PC-9 (cell line): ENCODE measurements around the gene SPEG. TPM values are rescaled to one million over a fixed set of nuclear protein-coding genes. Genes with fewer than 3 reads are reported as not detected.

Source experiments
- BruUV-seq: library from RNA; stranded (reverse); fragments of 400-500 nt; replicated peaks from 2 replicates; lab custom pipeline; 2021; lab: Mats Ljungman, UMichigan
- CTCF ChIA-PET: fragments of 300-600 bp; sonication (Branson Sonifier 250); formaldehyde crosslinking; loops from one replicate; lab custom pipeline; 2022; ENCODE audit warnings: antibody characterized with exemption; lab: Charles Lee
- POLR2A ChIA-PET: fragments of 300-600 bp; sonication (Branson Sonifier 250); formaldehyde crosslinking; loops from one replicate; lab custom pipeline; 2022; ENCODE audit warnings: antibody characterized with exemption; ENCODE audit not compliant: unreplicated experiment; lab: Charles Lee
- DNase-seq, 2 experiments: peaks; one replicate each; pipeline versions ENCODE4 v3.0.0 to v3.0.0-alpha.2; 2015 to 2022; ENCODE audit warnings: mixed read lengths in 1 of 2
- H2AFZ ChIP-seq: fragments of 200-600 bp; sonication (generic); 2 replicates; pipeline ENCODE4 v1.8.1; 2017; ENCODE audit warnings: antibody characterized with exemption
- H3F3A ChIP-seq: fragments of 200-600 bp; sonication (generic); 2 replicates; pipeline ENCODE4 v1.8.1; 2017; ENCODE audit warnings: antibody characterized with exemption, mild to moderate bottlenecking, low read depth; ENCODE audit not compliant: insufficient read depth
- H3K27ac ChIP-seq: fragments of 200-600 bp; sonication (generic); 2 replicates; pipeline ENCODE4 v1.6.1; 2016; ENCODE audit warnings: mixed run types
- H3K27me3 ChIP-seq: fragments of 200-600 bp; sonication (generic); 2 replicates; pipeline ENCODE4 v1.6.1; 2016; ENCODE audit warnings: low read depth, mixed run types; ENCODE audit not compliant: insufficient read depth
- H3K36me3 ChIP-seq: fragments of 200-600 bp; sonication (generic); 2 replicates; pipeline ENCODE4 v1.6.1; 2016; ENCODE audit warnings: low read depth, mixed run types
- H3K4me1 ChIP-seq: fragments of 200-600 bp; sonication (generic); replicated peaks from 2 replicates; pipeline ENCODE4 v1.6.1; 2016; ENCODE audit warnings: mixed run types; ENCODE audit not compliant: insufficient read depth
- H3K4me2 ChIP-seq: fragments of 200-600 bp; sonication (generic); 2 replicates; pipeline ENCODE4 v1.6.1; 2017; ENCODE audit warnings: mixed run types
- H3K4me3 ChIP-seq: fragments of 200-600 bp; sonication (generic); 2 replicates; pipeline ENCODE4 v1.6.1; 2016; ENCODE audit warnings: mixed run types
- H3K79me2 ChIP-seq: fragments of 200-600 bp; sonication (generic); 2 replicates; pipeline ENCODE4 v1.6.1; 2017; ENCODE audit warnings: low read depth, mixed run types
- H3K9me2 ChIP-seq: fragments of 200-600 bp; sonication (generic); 2 replicates; pipeline ENCODE4 v1.8.1; 2017; ENCODE audit warnings: mild to moderate bottlenecking; ENCODE audit not compliant: insufficient read depth
- H3K9me3 ChIP-seq: fragments of 200-600 bp; sonication (generic); 2 replicates; pipeline ENCODE4 v1.8.1; 2016; ENCODE audit warnings: low read depth; ENCODE audit not compliant: insufficient read depth
- H4K20me1 ChIP-seq: fragments of 200-600 bp; sonication (generic); 2 replicates; pipeline ENCODE4 v1.8.1; 2017; ENCODE audit not compliant: insufficient read depth
- EZH2 ChIP-seq: fragments of 200-600 bp; sonication (generic); IDR thresholded peaks from 2 replicates; pipeline ENCODE4 v1.8.0; 2017; ENCODE audit warnings: antibody characterized with exemption, low read depth
- intact Hi-C: fragments of 100-400 bp; cut with micrococcal nuclease; formaldehyde crosslinking; loops from one replicate; pipeline ENCODE4 v1.10.0; 2022; ENCODE audit not compliant: unreplicated experiment
- total RNA-seq: library from RNA; stranded (reverse); gene quantifications from 2 replicates; pipeline ENCODE4 v1.2.3, GENCODE V29; 2021
- TF ChIP-seq, protein P1 (sequence below): fragments of 200-600 bp; sonication (generic); conservative IDR thresholded peaks from 2 replicates; pipeline ENCODE4 v1.6.1; 2017; ENCODE audit warnings: mixed run types, antibody characterized with exemption, mild to moderate bottlenecking, moderate library complexity

The SPEG gene
- total RNA-seq, 1 experiment from 2014 or later: 46.8 TPM

DNA sequence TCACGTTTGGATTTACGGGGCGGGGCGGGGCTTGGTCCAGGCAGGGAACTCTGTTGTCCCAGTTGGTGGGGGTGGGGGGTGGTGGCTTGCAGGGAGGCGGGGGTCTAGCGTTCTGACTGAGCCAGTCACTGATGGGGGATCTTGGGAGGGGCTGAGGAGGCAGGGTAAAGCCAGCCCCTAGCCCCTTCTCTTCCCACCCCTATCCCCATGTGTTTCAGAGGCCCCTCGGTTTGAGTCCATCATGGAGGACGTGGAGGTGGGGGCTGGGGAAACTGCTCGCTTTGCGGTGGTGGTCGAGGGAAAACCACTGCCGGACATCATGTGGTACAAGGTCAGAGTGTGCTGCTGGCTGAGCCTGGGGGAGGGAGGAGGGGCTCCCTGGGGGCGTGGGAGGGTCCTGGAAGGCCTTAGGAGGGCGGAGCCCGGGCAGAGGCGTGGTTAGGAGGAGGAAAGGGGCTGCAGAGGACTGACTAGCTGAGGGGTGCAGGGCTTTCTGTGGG, 42.1 kb downstream of the SPEG start:
- Histone ChIP-seq H3K9me2 (no peaks in the 10 kb centered on the region), H3K27me3 (no peaks in the 10 kb centered on the region), H3K9me3 (no peaks in the 10 kb centered on the region), H3K79me2 (no peaks in the 10 kb centered on the region), H3K36me3 (no peaks in the 10 kb centered on the region), H3K4me1 (no peaks in the 10 kb centered on the region), H3F3A (no peaks in the 10 kb centered on the region), H2AFZ (no peak overlapping the region), H3K4me2 (no peak overlapping the region), H3K4me3 (no peak overlapping the region), H3K27ac (no peak overlapping the region), H4K20me1 (no peaks in the 10 kb centered on the region)
- ChIA-PET CTCF (interaction anchor here (0.6 to 1.2 kb wide), 3 partner anchors 33 to 111 kb away, joined by 4 to 9 read pairs (median 8); no protein-coding TSS in a partner anchor), POLR2A (no interaction called here)
- no peak for TF ChIP-seq EZH2
- TF ChIP-seq, protein P1, sequence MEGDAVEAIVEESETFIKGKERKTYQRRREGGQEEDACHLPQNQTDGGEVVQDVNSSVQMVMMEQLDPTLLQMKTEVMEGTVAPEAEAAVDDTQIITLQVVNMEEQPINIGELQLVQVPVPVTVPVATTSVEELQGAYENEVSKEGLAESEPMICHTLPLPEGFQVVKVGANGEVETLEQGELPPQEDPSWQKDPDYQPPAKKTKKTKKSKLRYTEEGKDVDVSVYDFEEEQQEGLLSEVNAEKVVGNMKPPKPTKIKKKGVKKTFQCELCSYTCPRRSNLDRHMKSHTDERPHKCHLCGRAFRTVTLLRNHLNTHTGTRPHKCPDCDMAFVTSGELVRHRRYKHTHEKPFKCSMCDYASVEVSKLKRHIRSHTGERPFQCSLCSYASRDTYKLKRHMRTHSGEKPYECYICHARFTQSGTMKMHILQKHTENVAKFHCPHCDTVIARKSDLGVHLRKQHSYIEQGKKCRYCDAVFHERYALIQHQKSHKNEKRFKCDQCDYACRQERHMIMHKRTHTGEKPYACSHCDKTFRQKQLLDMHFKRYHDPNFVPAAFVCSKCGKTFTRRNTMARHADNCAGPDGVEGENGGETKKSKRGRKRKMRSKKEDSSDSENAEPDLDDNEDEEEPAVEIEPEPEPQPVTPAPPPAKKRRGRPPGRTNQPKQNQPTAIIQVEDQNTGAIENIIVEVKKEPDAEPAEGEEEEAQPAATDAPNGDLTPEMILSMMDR: no peak
- no TSS peak for BruUV-seq
- DNase-seq: no peak
- intact Hi-C loops: loop anchor here (1.0 kb wide), 1 partner anchor 54 kb away; no protein-coding TSS in a partner anchor

DNA sequence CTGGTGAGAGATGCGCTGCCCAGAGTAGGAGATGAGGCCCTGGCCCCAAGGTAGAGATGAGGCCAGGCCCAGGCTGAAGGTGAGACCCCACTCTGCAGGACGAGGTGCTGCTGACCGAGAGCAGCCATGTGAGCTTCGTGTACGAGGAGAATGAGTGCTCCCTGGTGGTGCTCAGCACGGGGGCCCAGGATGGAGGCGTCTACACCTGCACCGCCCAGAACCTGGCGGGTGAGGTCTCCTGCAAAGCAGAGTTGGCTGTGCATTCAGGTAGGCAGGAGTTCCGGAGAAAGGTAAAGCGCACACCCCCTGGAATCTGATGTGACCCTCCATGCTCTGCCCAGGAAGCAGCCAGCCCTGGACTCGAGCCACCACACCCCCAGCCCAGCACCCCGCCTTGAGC, 42.5 kb downstream of the SPEG start:
- Histone ChIP-seq H3K9me2 (no peaks in the 10 kb centered on the region), H3K4me2 (no peak overlapping the region), H3K79me2 (no peaks in the 10 kb centered on the region), H4K20me1 (no peaks in the 10 kb centered on the region), H3K36me3 (no peaks in the 10 kb centered on the region), H3K9me3 (no peaks in the 10 kb centered on the region), H3K27me3 (no peaks in the 10 kb centered on the region), H3K4me1 (no peaks in the 10 kb centered on the region), H2AFZ (no peak overlapping the region), H3K27ac (no peak overlapping the region), H3K4me3 (no peak overlapping the region), H3F3A (no peaks in the 10 kb centered on the region)
- DNase-seq: no peak
- intact Hi-C loops: no loop called here
- ChIA-PET POLR2A (no interaction called here), CTCF (interaction anchor here (0.9 kb wide), 1 partner anchor 33 kb away, joined by 4 read pairs; no protein-coding TSS in a partner anchor)
- no TSS peak for BruUV-seq
- no peak for TF ChIP-seq EZH2
- TF ChIP-seq, protein P1: no peak

DNA sequence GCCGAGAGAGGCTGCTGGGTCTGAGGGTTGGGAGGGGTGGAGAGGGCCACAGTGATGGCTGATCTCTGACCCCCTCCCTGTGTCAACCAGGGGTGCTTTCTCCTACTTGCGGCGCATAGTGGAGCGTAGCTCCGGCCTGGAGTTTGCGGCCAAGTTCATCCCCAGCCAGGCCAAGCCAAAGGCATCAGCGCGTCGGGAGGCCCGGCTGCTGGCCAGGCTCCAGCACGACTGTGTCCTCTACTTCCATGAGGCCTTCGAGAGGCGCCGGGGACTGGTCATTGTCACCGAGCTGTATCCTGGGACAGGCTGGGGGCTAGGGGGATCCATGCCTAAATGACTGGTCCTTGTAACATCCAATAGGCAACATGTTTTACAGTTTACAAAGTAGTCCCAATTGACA, 43.2 kb downstream of the SPEG start:
- Histone ChIP-seq H3K36me3 (no peaks in the 10 kb centered on the region), H3K79me2 (no peaks in the 10 kb centered on the region), H3K27ac (no peak overlapping the region), H3K4me3 (no peak overlapping the region), H3K4me2 (no peak overlapping the region), H3F3A (no peaks in the 10 kb centered on the region), H4K20me1 (no peaks in the 10 kb centered on the region), H3K9me2 (no peaks in the 10 kb centered on the region), H2AFZ (no peak overlapping the region), H3K27me3 (no peaks in the 10 kb centered on the region), H3K9me3 (no peaks in the 10 kb centered on the region), H3K4me1 (no peaks in the 10 kb centered on the region)
- no TSS peak for BruUV-seq
- CTCF ChIA-PET: no interaction called here
- no peak for DNase-seq
- no peak for TF ChIP-seq EZH2
- TF ChIP-seq, protein P1: no peak
- intact Hi-C loops: no loop called here
- POLR2A ChIA-PET: interaction anchor here (0.7 kb wide), 1 partner anchor 74 kb away, joined by 3 read pairs; no protein-coding TSS in a partner anchor
